Mammary epithelial cell (primary cell): Measurements from ENCODE around the gene DNAH17.

Experiments
- EZH2 ChIP-seq: IDR thresholded peaks from 2 replicates; pipeline ENCODE4 v1.6.1; 2012; ENCODE audit warnings: low read length, inconsistent platforms, borderline replicate concordance
- TF ChIP-seq, protein P1 (sequence below), 2 donors: IDR thresholded peaks in 1 of 2; conservative IDR thresholded peaks in 1 of 2; 2 replicates each; pipeline ENCODE4 v1.5.1; 2011 to 2012; ENCODE audit warnings: inconsistent platforms in 2 of 2, low read length in 2 of 2, mild to moderate bottlenecking in 2 of 2, control low read depth in 1 of 2, low read depth in 1 of 2; ENCODE audit not compliant: insufficient read depth in 1 of 2; ENCODE audit errors: extremely low read depth in 1 of 2

DNA sequence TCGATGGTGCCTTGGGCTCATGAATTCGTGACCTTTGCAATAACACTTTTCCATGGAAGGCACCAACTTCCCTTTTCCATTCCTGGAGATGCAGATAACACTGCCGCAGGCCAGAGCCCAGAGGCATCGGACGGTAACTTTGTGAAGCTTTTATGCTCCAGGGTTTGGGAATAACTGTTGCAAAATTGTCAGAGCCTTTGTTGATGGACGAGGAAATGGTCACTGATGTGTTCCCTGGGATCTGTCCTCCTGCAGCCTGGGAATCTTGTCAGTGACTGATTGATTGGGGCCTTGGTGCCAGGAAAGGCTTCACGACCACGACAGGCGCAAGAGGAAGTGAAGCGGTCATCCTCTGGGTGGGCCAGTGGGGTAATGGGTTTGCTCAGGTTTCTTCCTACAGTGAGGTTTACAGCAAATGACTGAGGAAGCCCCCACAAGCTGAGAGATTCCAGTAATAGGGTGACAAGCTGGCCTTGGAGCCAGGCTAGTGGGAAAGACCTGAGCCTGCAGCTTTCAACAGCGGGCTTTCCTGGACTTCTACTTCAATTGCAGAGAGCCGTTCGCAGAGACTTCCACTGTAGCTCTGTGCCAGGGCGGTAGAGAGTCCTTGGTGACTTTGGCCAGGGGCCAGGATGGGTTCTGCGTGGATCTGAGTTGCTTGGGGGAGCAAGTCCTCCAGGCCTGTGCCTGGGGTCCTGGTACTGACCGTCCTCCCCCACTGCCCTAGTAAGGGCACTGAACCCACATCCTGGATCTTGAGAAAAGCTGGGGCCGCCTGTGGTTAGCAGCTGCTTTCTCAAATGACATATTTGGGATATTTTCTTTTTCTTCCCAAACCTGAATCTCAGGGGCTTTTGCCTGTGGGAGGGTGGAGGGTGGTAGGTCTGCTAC, 161.1 kb downstream of the DNAH17 start:
- TF ChIP-seq, protein P1, sequence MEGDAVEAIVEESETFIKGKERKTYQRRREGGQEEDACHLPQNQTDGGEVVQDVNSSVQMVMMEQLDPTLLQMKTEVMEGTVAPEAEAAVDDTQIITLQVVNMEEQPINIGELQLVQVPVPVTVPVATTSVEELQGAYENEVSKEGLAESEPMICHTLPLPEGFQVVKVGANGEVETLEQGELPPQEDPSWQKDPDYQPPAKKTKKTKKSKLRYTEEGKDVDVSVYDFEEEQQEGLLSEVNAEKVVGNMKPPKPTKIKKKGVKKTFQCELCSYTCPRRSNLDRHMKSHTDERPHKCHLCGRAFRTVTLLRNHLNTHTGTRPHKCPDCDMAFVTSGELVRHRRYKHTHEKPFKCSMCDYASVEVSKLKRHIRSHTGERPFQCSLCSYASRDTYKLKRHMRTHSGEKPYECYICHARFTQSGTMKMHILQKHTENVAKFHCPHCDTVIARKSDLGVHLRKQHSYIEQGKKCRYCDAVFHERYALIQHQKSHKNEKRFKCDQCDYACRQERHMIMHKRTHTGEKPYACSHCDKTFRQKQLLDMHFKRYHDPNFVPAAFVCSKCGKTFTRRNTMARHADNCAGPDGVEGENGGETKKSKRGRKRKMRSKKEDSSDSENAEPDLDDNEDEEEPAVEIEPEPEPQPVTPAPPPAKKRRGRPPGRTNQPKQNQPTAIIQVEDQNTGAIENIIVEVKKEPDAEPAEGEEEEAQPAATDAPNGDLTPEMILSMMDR (conservative IDR thresholded peaks at IDR 0.05 in 1 of 2, IDR thresholded peaks at IDR 0.05 in 1 of 2; ENCODE audit: extremely low read depth in 1 of 2, insufficient read depth in 1 of 2, low read depth in 1 of 2, low read length in 2 of 2), result no peak
- no peak for TF ChIP-seq EZH2
